ENCODE data around the gene PTGFRN.
"Not testable (repeated sequence)": the region's sequence is repeated elsewhere in the genome, so short reads cannot be mapped to it uniquely, and the experiment has no call there.

Gene PTGFRN

DNA sequence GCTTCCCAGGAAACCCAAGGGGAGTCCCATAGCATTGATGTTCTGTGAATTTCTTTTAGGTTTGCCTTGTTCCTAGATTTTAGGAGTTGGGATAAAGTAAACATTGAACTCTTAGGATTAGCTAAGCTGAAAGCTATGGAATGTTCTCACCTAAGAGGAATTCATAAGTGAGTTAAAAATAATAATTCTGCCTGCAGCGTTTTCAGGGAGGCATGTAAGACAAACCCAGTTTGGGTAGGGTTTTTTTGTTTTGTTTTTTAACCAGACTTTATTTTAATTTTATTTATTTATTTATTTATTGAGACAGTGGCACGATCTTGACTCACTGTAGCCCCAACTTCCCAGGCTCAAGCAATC is 62.9 kb downstream of the PTGFRN start:
- DNase-seq: peak; percentile 46

DNA sequence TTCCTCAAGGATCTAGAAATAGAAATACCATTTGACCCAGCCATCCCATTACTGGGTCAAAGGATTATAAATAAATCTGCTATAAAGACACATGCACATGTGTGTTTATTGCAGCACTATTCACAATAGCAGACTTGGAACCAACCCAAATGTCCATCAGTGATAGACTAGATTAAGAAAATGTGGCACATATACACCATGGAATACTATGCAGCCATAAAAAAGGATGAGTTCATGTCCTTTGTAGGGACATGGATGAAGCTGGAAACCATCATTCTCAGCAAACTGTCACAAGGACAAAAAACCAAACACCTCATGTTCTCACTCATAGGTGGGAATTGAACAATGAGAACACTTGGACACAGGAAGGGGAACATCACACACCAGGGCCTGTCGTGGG is 70.6 kb downstream of the PTGFRN start:
- not testable (repeated sequence) for DNase-seq

DNA sequence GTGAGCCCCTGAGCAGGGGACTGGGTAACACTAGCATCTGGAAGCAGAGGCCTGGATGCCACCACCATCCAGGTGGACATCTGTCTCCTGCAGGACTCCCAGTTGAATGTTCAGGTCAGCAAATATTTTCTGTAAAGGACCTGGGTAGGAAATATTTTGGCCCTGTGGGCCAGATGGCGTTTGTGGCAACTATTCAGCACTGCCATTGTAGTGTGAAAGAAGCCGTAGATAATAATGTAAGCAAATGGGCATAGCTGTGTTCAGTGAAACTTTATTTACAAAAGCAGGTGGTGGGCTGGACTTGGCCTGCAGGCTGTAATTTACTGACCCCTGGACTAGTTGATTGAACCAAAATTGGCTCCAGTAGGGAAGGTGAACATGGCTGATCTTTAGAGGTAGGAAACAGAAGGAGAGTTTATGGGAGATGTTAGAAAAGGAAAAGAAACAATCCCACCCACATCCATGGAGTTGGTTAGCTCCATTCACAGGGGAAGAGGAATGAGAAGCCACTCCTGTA is 71.9 kb downstream of the PTGFRN start:
- no peak for DNase-seq

DNA sequence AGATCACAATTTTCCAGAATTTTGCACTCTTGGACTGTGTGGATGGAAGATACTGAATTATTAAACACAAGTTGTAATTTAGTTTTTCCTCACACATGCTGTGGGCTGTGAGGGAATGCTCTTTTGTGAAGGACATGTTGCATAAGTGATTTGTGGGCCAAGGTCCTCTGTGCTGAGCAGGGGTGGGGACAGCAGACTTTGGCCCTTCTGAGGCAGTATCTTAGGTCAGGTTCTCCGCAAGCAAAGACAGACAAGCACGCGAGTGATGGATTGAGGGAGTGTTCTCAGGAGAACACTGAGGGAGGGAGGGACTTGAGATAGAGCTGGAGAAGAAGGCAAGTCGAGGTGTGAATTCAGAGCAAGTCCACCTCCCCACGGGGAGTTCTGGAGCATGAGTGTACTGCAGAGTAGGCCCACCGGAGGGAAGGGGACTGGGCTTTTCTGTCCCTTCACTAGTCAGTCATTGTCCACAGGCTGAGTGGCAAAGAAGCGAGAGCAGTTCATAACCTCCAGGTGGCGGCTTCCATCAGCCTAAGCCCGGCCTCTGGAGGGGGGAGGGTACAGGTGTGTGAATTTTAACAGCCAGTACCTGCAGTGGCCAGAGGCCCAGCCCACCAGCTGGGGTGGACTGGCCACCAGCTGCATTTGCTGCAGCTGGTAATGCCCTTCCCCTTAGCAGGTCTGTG is 72.7 kb downstream of the PTGFRN start:
- no peak for DNase-seq

DNA sequence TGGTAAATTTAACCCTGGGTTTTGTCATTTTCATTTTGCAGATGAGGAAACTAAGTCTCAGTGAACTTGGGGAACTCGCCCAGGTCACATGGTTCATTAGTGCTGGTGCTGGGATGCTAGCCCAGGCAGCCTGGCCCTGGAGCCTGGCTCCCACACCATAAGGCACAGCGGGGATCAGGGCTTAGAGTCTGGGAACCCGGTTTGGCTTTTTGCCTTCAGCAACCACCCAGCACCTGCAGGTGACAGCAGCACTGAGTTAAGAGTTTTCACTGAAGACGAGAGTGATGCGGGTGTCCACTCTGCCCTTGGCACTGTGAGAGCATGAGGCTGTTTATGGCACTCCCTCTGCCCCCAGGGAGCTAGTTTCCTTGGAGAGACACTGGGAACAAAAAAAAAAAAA is 73.4 kb downstream of the PTGFRN start:
- no peak for DNase-seq

DNA sequence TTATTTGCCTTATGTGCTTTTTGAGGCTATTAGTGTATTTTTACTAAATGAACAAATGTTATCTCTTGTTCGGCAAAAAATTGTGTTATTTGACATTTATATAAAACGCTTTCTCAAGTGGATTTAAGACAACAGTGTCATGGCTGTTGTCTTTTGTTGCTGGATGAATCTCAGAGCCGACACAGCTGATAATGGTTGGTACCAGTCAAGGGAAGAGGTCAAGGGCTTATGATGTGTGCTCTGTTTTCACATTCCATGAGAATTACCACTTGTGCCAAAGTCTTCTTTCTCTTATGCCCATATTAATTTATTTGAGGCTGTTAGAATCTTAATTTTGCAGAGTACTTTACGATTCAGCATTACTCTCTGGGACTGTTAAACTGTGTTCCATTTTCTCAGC is 74.0 kb downstream of the PTGFRN start:
- DNase-seq: no peak

DNA sequence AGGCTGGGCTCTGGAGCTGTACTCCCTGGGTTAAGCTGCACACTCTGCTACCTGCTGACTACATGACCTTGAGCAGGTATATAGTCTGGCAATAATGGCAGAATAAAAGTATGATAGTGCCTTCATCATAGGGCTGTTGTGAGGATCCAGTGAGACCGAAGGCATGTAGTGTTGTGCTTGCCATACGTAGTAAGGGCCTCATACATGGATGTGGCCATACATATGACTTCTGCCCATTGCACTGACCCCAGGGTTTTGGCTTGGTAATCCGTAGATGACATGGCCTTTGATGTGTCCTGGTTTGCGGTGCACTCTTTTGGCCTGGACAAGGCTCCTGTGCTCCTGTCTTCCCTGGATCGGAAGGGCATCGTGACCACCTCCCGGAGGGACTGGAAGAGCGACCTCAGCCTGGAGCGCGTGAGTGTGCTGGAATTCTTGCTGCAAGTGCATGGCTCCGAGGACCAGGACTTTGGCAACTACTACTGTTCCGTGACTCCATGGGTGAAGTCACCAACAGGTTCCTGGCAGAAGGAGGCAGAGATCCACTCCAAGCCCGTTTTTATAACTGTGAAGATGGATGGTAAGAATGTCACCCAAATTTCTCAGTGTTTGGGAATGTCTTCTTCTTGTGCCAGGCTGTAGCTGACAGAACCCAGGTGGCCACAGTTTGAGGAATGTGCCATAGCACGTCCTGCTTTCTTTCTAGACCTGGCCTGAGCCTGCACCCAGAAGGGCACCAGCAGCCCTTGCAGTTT is 74.9 kb downstream of the PTGFRN start:
- DNase-seq: no peak

DNA sequence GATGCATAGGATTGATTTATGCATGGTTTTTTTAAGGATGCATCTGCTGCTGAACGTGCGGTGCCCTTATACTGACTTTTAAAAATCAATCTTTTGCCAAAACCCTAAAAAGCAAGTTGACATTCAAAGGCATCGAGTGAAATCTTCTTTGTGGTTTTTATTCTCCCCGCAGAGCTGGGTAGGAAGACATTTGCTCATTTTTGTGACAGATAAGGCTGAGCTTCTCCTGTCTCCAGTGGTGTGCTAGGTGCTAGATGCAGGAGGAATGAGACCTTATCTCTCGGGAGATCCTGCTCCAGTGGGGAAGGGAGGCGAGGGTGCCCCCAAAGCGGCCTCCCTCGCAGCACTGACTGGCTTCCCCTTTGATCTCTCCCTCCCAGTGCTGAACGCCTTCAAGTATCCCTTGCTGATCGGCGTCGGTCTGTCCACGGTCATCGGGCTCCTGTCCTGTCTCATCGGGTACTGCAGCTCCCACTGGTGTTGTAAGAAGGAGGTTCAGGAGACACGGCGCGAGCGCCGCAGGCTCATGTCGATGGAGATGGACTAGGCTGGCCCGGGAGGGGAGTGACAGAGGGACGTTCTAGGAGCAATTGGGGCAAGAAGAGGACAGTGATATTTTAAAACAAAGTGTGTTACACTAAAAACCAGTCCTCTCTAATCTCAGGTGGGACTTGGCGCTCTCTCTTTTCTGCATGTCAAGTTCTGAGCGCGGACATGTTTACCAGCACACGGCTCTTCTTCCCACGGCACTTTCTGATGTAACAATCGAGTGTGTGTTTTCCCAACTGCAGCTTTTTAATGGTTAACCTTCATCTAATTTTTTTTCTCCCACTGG is 76.9 kb downstream of the PTGFRN start:
- DNase-seq: no peak

DNA sequence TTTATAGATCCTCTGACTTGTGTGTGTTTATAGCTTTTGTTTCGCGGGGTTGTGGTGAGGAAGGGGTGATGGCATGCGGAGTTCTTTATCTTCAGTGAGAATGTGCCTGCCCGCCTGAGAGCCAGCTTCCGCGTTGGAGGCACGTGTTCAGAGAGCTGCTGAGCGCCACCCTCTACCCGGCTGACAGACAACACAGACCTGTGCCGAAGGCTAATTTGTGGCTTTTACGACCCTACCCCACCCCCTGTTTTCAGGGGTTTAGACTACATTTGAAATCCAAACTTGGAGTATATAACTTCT is 77.5 kb downstream of the PTGFRN start:
- no peak for DNase-seq

DNA sequence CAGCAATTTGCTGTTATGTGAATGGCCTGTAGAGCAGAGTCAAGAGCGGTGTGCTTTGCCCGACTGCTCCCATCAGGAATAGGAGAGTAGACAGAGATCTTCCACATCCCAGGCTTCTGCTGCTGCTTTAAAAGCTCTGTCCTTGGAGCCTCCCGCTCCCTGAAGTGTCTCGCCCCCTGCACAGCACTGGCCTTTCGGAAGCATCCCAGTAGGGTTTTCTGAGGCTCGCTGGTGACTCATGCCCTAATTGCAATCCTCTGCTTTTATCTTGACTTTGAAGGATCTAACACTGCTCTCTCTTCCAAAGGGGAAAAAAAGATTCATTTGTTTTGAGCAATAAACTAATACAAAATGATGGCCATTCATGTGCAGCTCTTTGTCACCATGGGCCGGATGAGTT is 78.5 kb downstream of the PTGFRN start:
- no peak for DNase-seq

DNA sequence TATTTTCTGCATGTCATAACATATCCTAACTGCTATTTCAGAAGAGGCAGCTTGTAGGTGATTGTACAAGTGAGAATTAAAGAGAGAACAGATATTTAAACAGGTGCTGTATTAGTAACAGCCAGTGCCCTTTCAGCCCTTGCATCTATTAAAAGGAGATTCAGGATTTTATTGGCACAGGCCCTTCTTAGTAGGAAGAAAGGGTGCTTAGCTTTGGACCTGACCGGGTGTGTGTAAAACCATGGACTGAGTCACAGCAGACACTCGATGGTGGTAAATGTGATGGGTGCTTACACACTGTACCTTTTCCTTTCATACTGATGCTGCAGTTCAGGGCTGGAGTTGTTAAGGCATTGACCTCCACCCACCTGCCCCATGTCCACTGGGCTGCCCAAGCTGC is 79.2 kb downstream of the PTGFRN start:
- no peak for DNase-seq

DNA sequence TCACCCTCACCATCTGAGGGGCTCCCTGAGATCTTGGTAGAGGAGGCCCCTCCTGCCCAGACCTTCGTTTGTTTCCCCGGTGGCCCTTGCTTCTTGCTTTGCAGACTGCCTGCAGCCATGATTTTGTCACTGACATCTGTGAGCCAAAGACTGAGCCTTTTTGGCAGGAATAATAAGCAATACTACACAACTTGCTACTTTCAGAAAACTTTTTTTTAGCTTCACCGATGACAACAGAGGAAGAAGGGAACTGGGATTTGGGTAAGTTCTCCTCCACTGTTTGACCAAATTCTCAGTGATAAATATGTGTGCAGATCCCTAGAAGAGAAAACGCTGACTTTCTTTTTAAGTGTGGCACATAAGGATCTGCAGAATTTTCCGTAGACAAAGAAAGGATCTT is 80.1 kb downstream of the PTGFRN start:
- DNase-seq: no peak

DNA sequence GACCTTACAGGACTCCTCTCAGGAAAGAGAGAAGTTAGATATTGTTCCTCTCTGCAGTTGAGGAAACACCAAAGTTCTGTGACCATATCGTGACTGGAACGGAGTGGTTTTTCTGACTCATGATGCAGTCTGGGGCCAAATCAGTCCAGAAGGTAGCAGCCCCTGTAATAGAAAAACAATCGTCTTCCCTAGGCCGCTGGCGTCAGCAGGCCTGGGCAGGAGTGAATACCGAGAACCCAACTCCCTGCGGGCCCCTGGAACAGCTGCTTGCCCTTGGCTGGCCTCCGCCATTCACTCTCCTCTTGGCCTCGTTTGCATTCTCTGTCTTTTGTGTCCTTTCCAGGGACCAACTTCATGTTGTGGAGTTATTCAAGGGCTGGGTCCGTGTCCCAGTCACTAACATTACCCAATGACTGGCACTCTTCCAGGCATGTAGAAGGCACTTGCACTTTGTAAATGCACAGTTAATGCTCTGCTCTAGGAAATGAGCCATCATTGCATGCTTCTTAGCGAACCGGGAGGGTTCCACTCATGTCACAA is 81.0 kb downstream of the PTGFRN start:
- no peak for DNase-seq

DNA sequence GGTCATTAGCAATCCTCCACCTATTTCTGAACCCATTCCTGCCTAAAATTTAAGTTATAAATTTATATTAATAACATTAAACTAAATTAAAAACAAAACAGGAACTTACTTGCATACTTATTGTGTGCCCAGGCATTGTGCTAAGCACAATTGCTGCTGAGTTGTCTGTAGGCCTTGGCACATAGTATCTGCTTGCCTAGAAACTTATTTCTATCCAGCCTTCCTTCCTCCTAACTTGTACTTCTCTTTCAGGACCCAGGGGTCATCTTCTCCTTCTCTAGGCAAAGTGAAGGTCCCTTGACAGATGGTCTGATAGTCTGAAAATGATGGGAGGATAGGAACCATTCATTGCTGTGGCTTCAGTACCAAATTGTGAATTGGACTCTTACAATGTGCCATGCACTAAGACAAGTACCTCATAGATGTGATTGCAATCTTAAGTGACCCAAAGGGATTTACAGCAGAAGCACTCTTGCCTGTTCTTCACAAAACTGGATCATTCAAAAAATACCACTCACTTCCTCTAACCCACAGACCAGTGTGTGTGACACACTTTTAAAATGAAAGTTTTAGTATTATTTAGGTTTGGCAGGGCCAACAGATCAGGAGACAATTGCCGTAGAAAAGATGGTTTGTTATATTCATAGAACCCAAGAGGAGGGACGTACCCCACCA is 81.6 kb downstream of the PTGFRN start:
- no peak for DNase-seq

DNA sequence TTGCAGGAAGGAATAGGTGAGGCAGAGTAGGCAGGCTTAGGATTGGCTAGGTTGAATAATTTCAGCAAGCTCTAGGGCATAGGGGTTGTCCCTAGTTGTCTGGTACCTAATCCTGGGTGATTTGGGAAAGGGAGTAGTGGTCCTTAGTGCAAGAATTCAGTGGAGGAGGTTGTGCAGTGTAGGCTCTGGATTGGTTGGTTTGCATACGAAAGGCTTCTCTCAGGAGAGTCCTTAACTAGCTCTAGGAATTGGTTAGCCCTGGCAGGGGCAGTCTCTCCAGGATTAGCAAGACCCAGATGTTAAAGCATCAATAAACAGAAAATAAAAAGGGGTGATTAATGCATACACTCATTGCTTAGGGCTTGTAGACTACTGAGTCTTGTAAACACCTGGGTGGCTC is 82.2 kb downstream of the PTGFRN start:
- no peak for DNase-seq

DNA sequence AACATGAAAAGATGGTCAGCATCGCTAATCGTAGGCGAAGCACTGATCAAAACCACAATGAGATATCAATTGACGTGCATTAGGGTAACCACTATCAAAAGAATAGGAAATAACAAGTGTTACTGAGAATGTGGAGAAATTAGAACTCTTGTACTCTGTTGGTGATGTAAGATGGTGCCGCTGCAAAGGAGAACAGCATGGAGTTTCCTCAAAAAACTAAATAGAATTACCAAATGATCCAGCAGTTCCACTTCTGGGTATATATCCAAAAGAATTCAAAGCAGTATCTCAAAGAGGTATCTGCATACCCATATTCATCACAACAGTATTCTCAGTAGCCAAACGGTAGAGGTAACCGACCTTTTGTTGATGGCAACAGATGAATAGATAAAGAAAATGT is 83.6 kb downstream of the PTGFRN start:
- no peak for DNase-seq

DNA sequence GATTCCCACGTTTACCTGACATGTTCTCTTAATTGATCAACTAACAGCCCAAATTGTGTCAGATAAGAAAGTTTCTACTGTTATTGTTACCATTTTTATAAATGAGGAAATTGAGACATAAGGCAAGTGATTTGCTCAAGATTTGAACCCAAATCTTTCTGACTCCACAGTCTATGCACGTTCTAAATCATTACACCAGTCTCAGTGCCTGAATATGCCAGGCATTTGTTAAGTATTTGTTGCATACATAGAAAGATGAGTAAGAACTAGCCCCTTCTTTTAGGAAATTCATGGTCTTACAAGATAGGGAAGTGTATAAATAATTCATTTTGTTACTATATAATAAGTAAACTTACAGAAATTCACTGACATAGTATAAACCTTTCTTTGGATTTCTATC is 84.7 kb downstream of the PTGFRN start:
- DNase-seq: no peak

DNA sequence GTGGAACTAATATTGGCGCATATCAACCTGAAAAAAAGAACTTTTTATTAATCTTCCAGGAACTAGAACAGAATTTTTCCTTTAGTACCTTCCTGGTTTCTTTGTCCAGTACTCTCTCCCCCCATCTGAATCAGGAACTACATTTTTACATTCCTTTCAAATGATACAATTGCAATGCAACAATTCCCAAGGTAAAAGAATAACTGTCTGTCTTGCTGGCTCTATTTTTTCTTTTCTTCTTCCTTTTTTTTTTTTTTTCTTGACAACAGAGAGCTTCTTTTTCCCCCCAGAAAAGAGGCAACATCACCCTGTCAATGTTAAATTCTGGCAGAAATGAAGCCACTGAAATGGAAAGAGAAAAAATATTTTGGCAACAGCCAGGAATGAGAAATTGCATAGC is 87.3 kb downstream of the PTGFRN start:
- DNase-seq: peak; percentile 15

DNA sequence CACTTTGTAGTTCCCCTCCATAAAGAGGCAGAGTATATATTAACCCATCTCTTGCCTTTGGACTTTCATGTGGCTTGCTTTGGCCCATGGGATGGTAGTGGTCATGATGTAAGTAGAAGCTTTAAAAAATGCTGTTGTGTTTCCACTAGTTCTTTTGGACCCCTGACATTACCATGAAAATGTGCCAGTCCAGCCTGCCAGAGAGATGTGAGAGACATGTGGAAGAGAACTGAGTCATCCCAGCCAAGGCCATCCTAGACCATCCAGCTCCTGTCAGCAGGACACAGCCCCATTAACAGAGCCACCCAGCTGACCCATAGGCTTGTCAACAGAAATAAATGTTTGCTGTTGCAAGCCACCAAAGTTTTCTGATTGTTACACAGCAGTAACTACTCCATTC is 87.9 kb downstream of the PTGFRN start:
- DNase-seq: peak; percentile 27

DNA sequence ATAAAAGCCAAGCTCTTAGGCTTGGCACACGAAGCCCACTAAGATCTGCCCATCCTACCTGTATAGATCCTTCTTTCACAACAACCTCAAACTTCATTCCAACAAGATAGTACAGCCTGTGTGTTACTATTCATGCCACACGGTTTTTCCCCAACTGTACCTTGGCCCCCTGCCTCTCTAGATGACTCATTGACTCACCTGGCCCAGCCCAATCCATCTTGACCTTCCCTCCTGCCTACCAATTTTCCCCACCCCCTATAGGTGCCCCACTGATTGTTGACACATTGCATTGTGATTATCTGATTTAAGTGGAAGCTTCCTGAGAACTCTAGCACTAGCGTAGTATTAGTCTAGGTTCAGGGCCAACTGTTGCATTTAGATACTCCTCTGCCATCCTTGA is 89.9 kb downstream of the PTGFRN start:
- no peak for DNase-seq

DNA sequence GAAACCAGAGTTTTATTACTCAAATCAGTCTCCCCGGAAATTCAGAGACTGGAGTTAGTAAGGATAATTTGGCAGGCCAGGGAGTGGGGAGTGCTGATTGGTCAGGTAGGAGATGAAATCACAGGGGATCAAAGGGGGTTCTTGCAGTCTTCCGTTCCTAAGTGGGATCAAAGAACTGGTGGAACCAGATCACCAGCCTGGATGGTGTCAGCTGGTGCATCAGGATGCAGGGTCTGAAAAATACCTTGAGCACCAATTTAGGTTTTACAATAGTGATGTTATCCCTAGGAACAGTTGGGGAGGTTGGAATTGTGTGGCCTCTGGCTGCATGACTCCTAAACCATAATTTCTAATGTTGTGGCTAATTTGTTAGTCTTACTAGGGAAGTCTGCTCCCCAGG is 90.4 kb downstream of the PTGFRN start:
- DNase-seq: no peak

DNA sequence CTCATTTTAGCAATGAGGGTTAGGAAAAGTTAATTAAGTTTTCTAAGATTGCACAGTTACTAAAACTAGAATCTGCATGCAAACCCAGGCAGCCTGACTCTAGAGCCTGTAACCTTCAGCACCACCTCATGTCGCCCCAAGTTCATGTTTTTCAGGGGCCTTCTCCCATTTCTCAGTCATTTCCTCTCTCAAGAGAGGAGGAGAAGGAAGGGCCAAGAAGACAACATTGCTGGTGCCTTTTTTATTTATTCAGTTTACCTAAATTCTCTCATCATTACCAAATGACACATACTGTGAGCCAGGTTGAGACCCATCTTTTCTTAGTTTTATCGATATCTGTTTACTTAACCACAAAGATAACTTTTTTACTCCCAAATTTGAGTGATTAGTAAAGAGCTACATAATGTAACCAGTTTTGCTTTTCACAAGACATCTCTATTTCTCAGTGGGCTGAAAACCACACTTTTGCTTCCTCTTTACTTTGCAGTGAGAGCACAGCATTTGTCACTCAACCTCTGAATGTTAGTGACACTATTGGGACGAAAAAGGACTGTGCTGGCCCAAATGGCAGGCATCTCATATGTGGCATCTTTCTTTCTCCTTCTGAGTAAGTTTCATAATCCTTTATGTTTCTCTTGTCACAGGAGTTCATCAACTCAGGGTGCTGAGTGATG is 91.7 kb downstream of the PTGFRN start, which contains the start of gene CD101:
Gene CD101 (plus strand): TSS at position 507 of the 674 bp plus-strand sequence. CDS start 58 bp downstream, at position 565.
- DNase-seq: no peak

Data from EL (cell line).